Kidney capillary endothelial cell (primary cell): Measurements from ENCODE around the gene ACAA2.
"Not testable (repeated sequence)": the region's sequence is repeated elsewhere in the genome, so short reads cannot be mapped to it uniquely, and the experiment has no call there.

Experiments
- DNase-seq: peaks from one replicate; pipeline ENCODE4 v3.0.0-alpha.2; 2018; ENCODE audit warnings: low spot score

ACAA2 gene

GRCh38 chr18:49812286-49813068 is 856 bp downstream of the ACAA2 start:
- DNase-seq = no peak

- DNase-seq = no peak
Observed at GRCh38 chr18:49811151-49811938, 2.0 kb downstream of the ACAA2 start.

- not testable (repeated sequence) for DNase-seq
Observed at GRCh38 chr18:49808553-49809191, 4.7 kb downstream of the ACAA2 start.

- DNase-seq = no peak
Observed at GRCh38 chr18:49804096-49804495, 9.2 kb downstream of the ACAA2 start.

GRCh38 chr18:49802623-49803022 is 10.7 kb downstream of the ACAA2 start:
- no peak for DNase-seq

- DNase-seq = not testable (repeated sequence)
Observed at GRCh38 chr18:49800491-49800890, 12.8 kb downstream of the ACAA2 start.

GRCh38 chr18:49799806-49800205 is 13.5 kb downstream of the ACAA2 start:
- DNase-seq = not testable (repeated sequence)

- no peak for DNase-seq
Observed at GRCh38 chr18:49798001-49798400, 15.3 kb downstream of the ACAA2 start.

GRCh38 chr18:49795612-49796552 is 17.5 kb downstream of the ACAA2 start:
- DNase-seq = no peak

- DNase-seq = no peak
Observed at GRCh38 chr18:49794743-49795142, 18.6 kb downstream of the ACAA2 start.

GRCh38 chr18:49789560-49790134 is 23.7 kb downstream of the ACAA2 start:
- DNase-seq = not testable (repeated sequence)

GRCh38 chr18:49788327-49788898 is 24.9 kb downstream of the ACAA2 start:
- peak; percentile 29 for DNase-seq

GRCh38 chr18:49786019-49786720 is 27.2 kb downstream of the ACAA2 start:
- no peak for DNase-seq

GRCh38 chr18:49784427-49785185 is 28.7 kb downstream of the ACAA2 start:
- DNase-seq = peak; percentile 7

- DNase-seq = not testable (repeated sequence)
Observed at GRCh38 chr18:49783631-49784030, 29.7 kb downstream of the ACAA2 start.

- no peak for DNase-seq
Observed at GRCh38 chr18:49778826-49779465, 34.4 kb downstream of the ACAA2 start.

- no peak for DNase-seq
Observed at GRCh38 chr18:49769047-49769728, 44.1 kb downstream of the ACAA2 start.

- peak; percentile 16 for DNase-seq
Observed at GRCh38 chr18:49768051-49768391, 45.3 kb downstream of the ACAA2 start.
